Measurements from ENCODE around the gene HHATL.

The HHATL gene

DNA sequence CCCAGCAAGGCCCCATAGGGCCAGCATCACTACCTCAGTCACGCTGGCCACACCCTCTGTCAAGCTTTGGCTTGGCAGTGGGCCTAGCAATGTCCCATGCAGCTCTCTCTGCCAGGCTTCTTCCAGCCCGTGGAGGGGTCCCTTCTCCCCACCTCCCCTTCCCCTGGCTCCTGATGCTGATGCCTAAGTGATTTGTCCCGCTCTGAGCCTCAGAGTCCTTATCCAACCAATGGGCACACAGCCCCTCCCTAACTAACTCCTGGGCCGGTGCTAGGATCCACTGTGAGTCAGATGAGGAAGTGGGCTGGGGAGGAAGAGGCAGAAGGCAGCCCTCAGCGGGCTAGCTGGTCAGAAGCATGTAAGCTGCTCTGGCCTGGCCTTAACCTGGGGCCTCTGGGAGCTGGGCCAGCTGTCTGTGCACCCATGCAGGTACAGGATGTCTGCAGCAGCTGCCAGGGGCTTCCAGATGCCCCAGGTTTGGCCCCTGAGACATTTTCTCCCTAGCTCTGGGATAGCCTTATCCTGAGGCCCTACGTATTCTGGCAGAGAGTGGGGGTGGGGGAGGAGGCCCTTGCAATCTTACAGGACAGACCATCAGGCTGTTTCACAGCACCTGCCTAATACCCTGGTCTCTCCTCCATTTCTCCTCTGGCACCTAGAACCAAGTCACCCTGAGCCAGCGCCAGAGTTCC lies 49.8 kb downstream of the HHATL start:
- no peak for DNase-seq (ENCODE audit: low read depth in 2 of 2)

DNA sequence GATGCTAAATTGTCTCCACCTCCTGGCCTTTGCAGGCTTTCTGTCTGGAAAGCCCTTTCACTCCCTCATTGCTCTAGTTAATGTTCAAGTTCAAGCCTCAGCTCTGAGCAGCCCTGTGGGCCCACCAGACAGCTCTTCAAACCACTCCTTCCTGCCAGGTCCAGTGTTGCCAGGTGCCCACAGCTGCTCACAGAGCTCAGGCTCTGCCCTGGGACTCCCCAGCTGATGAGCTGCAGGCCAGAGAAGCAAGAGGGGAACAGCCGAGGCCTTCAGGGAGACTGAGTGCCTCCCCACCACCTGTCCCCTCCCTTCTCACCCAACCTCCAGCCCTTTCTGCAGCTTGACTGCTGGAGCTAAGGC lies 50.4 kb downstream of the HHATL start:
- DNase-seq (ENCODE audit: low read depth in 2 of 2) = no peak

DNA sequence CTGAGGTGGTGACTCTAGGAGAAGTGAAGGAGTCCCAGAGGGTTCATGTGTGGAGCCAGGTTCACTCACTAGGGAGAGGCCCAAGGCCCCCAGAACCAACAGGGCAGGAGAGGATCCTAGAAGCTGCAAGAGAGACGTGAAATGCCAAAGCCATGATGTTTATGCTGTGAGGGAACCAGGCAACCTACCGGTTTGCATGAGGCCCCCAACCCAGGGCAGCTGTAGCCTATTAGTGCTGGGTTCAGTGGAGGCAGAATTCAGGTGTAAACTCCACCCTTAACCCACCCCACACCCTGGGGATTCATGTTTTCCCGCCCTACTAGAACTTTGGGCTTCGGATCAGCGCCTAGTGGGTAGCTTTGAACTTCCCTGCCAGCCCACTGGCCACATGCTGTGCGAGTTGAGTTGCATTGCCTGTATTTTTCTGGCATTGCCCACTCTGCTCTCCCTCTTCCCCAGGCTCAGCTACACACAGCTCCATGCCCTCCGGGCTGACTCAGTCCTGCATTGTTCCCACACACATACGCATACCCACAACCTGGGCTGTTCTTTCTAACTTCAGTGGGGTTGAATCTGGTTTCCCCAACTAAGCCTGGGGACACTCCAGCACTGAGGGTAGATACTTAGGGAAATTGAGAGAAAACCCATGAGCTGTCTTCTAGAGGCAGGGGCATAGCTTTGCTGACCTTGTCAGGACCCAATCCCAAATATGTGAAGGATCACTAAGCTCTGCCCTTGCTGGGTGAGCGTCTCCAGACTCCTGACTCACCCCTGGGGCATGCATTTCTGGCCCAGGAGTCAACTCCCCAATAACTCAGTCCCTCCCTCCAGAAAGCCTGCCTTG lies 51.1 kb downstream of the HHATL start:
- no peak for DNase-seq (ENCODE audit: low read depth in 2 of 2)

DNA sequence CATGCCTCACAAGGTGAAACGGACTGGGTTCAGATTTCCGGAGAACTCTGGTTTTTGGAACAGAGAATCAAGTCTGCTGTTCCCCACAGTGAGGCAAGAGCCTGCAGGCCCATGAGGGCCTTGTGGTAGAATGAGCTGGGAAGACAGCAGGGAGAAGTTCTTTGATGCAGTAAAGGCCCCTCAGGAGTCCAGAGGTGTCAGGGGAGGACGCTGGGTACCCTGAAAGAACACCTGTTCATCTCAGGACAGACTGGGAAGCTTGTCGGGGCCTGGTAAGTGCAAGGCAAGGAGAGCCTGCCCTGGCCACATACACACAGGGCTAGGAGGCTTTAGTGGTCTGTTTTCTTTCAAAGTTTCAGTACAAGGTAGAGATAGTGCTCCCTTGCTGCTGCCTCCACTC lies 52.8 kb downstream of the HHATL start:
- no peak for DNase-seq (ENCODE audit: low read depth in 2 of 2)

DNA sequence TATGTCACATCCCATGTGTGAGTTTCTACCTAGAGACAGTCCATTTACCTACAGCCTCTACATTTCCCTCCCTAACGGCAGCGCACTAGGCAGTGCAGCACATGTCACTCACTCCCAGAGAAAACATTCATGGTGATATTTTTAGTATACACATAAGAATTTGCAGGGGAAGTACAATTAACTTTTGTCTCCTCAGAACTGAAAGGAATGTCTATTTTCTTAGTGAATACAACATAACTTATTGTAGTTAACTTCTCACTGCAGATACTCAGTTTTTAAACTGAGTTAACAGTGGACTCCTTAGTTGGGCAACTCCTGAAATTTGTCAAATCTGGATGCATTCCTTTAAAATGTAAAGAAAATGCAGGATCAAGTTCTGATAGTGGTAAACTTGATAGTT lies 53.6 kb downstream of the HHATL start:
- DNase-seq (ENCODE audit: low read depth in 2 of 2) = no peak

DNA sequence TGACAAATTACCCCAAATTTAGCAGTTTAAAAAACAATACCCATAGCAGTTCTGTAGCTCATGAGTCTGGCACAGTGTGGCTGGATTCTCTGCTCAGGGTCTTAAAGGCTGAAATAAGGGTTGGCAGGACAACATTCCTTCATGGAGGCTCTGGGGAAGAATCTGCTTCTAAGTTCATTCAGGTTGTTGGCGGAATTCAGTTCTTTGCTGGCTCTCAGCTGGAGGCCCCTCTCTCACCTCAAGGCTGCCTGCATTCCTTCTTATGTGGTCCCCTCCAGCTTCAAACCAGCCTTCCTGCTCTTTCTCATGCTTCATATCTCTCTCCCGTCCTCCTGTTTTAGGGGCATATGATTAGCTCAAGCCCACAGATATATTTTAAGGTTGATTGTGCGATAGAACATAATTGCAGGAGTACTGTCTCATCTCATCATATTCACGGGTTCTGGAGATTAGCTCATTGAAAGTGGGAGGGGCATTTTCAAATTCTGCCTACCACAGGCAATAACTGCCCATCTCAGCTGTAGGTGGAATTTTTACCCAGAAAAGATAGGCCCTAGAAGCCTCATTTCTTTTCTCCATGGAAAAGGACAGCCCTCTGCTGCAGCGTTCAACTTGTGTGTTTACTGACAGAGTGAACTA lies 54.7 kb downstream of the HHATL start:
- DNase-seq (ENCODE audit: low read depth in 2 of 2) = no peak

All from stimulated activated CD4-positive, alpha-beta T cell treated with anti-CD3 and anti-CD28 coated beads, Interleukin-4, amount 100 ng/mL, for 48 hours (primary cell).